Activated B cell treated with CpG ODN at 0.5 μM for 24 hours (primary cell): ENCODE data around the gene SPATA6. TPM values are rescaled to one million over a fixed set of nuclear protein-coding genes. Genes with fewer than 3 reads are reported as not detected.
"Not testable (repeated sequence)": the region's sequence is repeated elsewhere in the genome, so short reads cannot be mapped to it uniquely, and the experiment has no call there.

Source experiments
- ATAC-seq: fragments of 200-7000 bp; cut with Tn5 transposase; one replicate; pipeline ENCODE4 v1.10.0; 2021; ENCODE audit warnings: low read depth, mild to moderate bottlenecking, moderate library complexity
- CTCF ChIA-PET: fragments of 350-600 bp; sonication (Branson Sonifier 250); formaldehyde crosslinking; loops from one replicate; lab custom pipeline; 2021; ENCODE audit warnings: antibody characterized with exemption; lab: Charles Lee
- POLR2A ChIA-PET: fragments of 350-600 bp; sonication (Branson Sonifier 250); formaldehyde crosslinking; loops from one replicate; lab custom pipeline; 2021; ENCODE audit warnings: antibody characterized with exemption; lab: Charles Lee
- DNase-seq: peaks from one replicate; pipeline ENCODE4 v3.0.0; 2022
- H3K27ac Mint-ChIP-seq: one replicate; pipeline ENCODE4 v1.8.0; 2020; ENCODE audit warnings: mixed read lengths
- H3K27me3 Mint-ChIP-seq: one replicate; pipeline ENCODE4 v1.8.0; 2021; ENCODE audit warnings: mixed read lengths
- H3K36me3 Mint-ChIP-seq: one replicate; pipeline ENCODE4 v1.8.0; 2021; ENCODE audit warnings: low read depth, mixed read lengths
- H3K4me1 Mint-ChIP-seq: one replicate; pipeline ENCODE4 v1.8.0; 2021; ENCODE audit warnings: mixed read lengths
- H3K4me3 Mint-ChIP-seq: one replicate; pipeline ENCODE4 v1.8.0; 2020; ENCODE audit warnings: mild to moderate bottlenecking, mixed read lengths
- H3K9me3 Mint-ChIP-seq: one replicate; pipeline ENCODE4 v1.8.0; 2020; ENCODE audit warnings: mixed read lengths
- CTCF ChIP-seq: fragments of 200-600 bp; IDR thresholded peaks from one replicate; pipeline ENCODE4 v1.8.0; 2022; ENCODE audit warnings: antibody characterized with exemption, mild to moderate bottlenecking
- intact Hi-C: fragments of 100-400 bp; cut with micrococcal nuclease; formaldehyde crosslinking; loops from one replicate; pipeline ENCODE4 v1.15.1; 2024
- total RNA-seq: library from RNA; stranded (reverse); gene quantifications from 2 replicates; pipeline ENCODE4 v1.2.3, GENCODE V29; 2022

SPATA6 gene
- total RNA-seq, 1 donor from 2014 or later = 4.2 TPM

DNA sequence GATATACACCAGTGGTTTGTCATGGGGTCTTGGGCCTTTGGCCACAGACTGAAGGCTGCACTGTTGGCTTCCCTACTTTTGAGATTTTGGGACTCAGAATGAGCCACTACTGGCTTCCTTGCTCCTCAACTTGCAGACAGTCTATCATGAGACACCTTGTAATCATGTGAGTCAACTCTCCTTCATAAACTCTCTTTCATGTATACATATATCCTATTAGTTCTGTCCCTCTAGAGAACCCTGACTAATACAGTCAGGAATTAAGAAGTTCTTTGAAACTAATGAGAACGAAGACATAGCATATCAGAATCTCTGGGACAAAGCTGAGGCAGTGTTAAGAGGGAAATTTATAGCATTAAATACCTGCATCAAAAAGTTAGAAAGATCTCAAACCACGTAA is 138.7 kb downstream of the SPATA6 start:
- Mint-ChIP-seq H3K36me3 (peaks cover 6% of the 10 kb centered on the region), H3K9me3 (peaks cover 41% of the 10 kb centered on the region), H3K27me3 (no peaks in the 10 kb centered on the region), H3K4me1 (no peaks in the 10 kb centered on the region), H3K4me3 (no peak overlapping the region), H3K27ac (no peak overlapping the region)
- ChIA-PET POLR2A (no interaction called here), CTCF (no interaction called here)
- intact Hi-C loops = no loop called here
- DNase-seq (no peak), ATAC-seq (no peak)
- no peak for TF ChIP-seq CTCF

DNA sequence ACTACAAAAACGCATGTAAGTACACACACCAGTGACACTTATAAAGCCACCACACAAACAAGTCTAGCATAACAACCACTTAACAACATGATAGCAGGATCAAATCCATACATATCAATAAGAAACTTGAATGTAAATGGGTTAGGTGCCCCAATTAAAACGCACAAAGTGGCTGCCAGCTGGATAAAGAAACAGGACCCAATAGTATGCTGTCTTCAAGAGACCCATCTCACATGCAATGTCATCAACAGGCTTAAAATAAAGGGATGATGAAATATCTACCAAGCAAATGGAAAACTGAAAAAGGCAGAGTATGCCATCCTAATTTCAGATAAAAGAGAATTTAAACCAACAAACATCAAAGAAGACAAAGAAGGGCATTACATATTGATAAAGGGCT is 139.9 kb downstream of the SPATA6 start:
- CTCF ChIA-PET = no interaction called here
- TF ChIP-seq CTCF = no peak
- Mint-ChIP-seq H3K4me1 (no peaks in the 10 kb centered on the region), H3K36me3 (peaks cover 6% of the 10 kb centered on the region), H3K9me3 (peaks cover 41% of the 10 kb centered on the region), H3K27me3 (no peaks in the 10 kb centered on the region), H3K4me3 (no peak overlapping the region), H3K27ac (no peak overlapping the region)
- intact Hi-C loops = no loop called here
- POLR2A ChIA-PET = no interaction called here
- ATAC-seq (no peak), DNase-seq (no peak)

GRCh38 chr1:48329905-48330304 is 142.1 kb downstream of the SPATA6 start:
- Mint-ChIP-seq H3K27me3 (no peaks in the 10 kb centered on the region), H3K27ac (no peak overlapping the region), H3K36me3 (peaks cover 14% of the 10 kb centered on the region), H3K9me3 (peaks cover 37% of the 10 kb centered on the region), H3K4me1 (no peaks in the 10 kb centered on the region), H3K4me3 (no peak overlapping the region)
- DNase-seq (no peak), ATAC-seq (no peak)
- TF ChIP-seq CTCF = no peak
- CTCF ChIA-PET = no interaction called here
- POLR2A ChIA-PET = no interaction called here
- intact Hi-C loops = no loop called here

DNA sequence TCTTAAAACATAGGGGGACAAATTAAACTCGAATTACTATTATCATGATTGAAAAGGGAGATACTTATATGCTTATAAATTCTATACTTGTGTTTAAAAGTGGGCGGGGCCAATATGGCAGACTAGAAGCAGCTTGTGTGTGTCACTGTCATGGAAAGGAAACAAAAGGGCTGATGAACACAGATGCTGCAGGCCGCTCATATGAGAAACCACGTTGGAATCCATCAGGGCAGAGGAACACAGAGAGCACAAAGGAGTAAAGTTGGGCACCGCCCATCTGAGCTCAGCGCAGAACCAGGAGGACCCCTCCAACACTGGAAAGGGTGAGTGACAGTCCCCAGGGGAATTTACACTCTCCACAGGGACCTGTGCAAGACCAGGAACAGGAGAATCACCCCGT is 142.5 kb downstream of the SPATA6 start:
- TF ChIP-seq CTCF = no peak
- peaks cover 16% of the 10 kb centered on the region for H3K36me3 Mint-ChIP-seq
- no peaks in the 10 kb centered on the region for H3K4me1 Mint-ChIP-seq
- H3K9me3 Mint-ChIP-seq = peaks cover 38% of the 10 kb centered on the region
- no peaks in the 10 kb centered on the region for H3K27me3 Mint-ChIP-seq
- H3K4me3 Mint-ChIP-seq = no peak overlapping the region
- H3K27ac Mint-ChIP-seq = no peak overlapping the region
- CTCF ChIA-PET = no interaction called here
- intact Hi-C loops = no loop called here
- no peak for DNase-seq
- no peak for ATAC-seq
- POLR2A ChIA-PET = no interaction called here

DNA sequence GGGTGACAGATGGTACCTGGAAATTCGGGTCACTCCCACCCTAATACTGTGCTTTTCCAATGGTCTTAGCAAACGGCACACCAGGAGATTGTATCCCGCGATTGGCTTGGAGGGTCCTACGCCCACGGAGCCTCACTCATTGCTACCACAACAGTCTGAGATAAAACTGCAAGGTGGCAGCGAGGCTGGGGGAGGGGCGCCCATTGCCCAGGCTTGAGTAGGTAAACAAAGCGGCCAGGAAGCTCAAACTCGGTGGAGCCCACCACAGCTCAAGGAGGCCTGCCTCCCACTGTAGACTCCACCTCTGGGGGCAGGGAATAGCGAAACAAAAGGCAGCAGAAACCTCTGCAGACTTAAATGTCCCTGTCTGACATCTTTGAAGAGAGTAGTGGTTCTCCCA is 160.2 kb downstream of the SPATA6 start:
- H3K4me3 Mint-ChIP-seq, CTCF ChIA-PET, intact Hi-C loops, H3K9me3 Mint-ChIP-seq, H3K4me1 Mint-ChIP-seq, H3K27ac Mint-ChIP-seq, POLR2A ChIA-PET, DNase-seq, H3K36me3 Mint-ChIP-seq, ATAC-seq, H3K27me3 Mint-ChIP-seq: not testable (repeated sequence)

DNA sequence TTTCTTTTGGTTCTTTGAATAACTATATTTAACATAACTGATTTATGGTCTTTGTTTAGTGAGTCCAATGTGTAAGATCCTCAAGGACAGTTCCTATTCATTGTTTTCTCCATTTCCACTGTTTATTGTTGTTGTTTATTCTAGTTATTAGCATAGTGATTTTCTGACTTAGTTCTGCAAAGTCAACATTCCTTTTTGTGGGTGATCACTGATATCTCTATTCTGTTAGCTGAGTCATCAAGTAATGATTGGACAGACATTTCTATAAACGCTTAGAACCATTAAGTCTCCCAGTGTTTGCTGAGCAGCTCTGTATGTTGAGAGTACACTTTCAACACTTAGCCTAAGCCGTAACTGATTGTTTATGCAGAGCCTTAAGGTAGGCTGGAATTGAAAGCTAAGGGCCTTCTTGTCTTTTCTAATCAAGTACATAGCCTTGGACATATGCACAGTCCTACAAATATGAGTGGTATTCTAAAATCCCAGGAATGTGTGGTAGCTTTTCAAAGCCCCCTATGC is 162.4 kb downstream of the SPATA6 start:
- ATAC-seq (no peak), DNase-seq (no peak)
- intact Hi-C loops = no loop called here
- Mint-ChIP-seq H3K36me3 (peaks cover 7% of the 10 kb centered on the region), H3K4me1 (no peaks in the 10 kb centered on the region), H3K9me3 (peaks cover 9% of the 10 kb centered on the region), H3K27ac (no peak overlapping the region), H3K27me3 (peaks cover 5% of the 10 kb centered on the region), H3K4me3 (no peak overlapping the region)
- TF ChIP-seq CTCF = no peak
- CTCF ChIA-PET = no interaction called here
- POLR2A ChIA-PET = no interaction called here
